Stimulated activated CD4-positive, alpha-beta T cell treated with anti-CD3 and anti-CD28 coated beads, TNF-alpha, amount 100 ng/mL, for 1 hour (primary cell): ENCODE results near the gene POLR2C.

Source experiments
- DNase-seq, 3 donors: peaks; one replicate each; pipeline ENCODE4 v3.0.0-alpha.2; 2020; ENCODE audit warnings: low read depth in 3 of 3, low spot score in 1 of 3

The POLR2C gene

GRCh38 chr16:57517397-57518367 lies 55.2 kb downstream of the POLR2C start:
- no peak for DNase-seq

DNA sequence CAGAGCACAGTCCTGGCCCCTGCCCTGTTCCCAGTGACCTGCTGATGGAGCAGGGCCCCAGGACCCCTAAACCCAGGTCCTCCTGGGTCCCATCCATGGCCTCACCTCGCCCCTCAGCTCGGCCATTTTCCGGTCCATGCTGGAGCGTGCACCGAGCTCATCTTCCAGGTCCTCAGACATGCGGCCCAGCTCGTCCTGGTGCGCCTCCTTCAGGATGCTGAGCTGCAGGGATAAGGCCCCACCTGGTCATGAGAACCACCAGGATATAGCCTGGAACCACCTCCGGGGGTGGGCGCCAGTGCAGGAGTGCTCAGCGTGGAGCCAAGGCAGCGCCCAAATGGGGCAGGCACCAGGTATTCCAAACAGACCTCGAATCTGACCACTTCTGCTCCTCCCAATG lies 56.0 kb downstream of the POLR2C start:
- DNase-seq = no peak

GRCh38 chr16:57518922-57519321 lies 56.4 kb downstream of the POLR2C start:
- no peak for DNase-seq

GRCh38 chr16:57519796-57520360 lies 57.4 kb downstream of the POLR2C start:
- DNase-seq = peak; percentile 45 to 71 (median 63)
